Muscle layer of colon (tissue), 2 donors: ENCODE results near the gene UGT1A1.

ENCODE experiments used
- H3K27ac ChIP-seq: one replicate; pipeline ENCODE4 v1.7.0; 2013; ENCODE audit warnings: low read depth, mild to moderate bottlenecking, low read length, moderate library complexity
- H3K27me3 ChIP-seq, 2 donors: one replicate each; pipeline ENCODE4 v1.7.0; 2013; ENCODE audit warnings: low read length in 2 of 2, mild to moderate bottlenecking in 2 of 2; ENCODE audit not compliant: insufficient read depth in 2 of 2, control insufficient read depth in 1 of 2
- H3K36me3 ChIP-seq: one replicate; pipeline ENCODE4 v1.7.0; 2013; ENCODE audit warnings: mild to moderate bottlenecking, low read length; ENCODE audit not compliant: insufficient read depth
- H3K4me1 ChIP-seq: one replicate; pipeline ENCODE4 v1.7.0; 2013; ENCODE audit warnings: mild to moderate bottlenecking, low read length; ENCODE audit not compliant: insufficient read depth
- H3K4me3 ChIP-seq, 2 donors: one replicate each; pipeline ENCODE4 v1.7.0; 2013; ENCODE audit warnings: low read length in 2 of 2, low read depth in 1 of 2, mild to moderate bottlenecking in 1 of 2, moderate library complexity in 1 of 2
- H3K9ac ChIP-seq: one replicate; pipeline ENCODE4 v1.7.0; 2013; ENCODE audit warnings: low read length
- H3K9me3 ChIP-seq: one replicate; pipeline ENCODE4 v1.7.0; 2013; ENCODE audit warnings: mild to moderate bottlenecking, low read length
- donor health status: abdominal sarcoma.
- donor health status: Adenocarcinoma of cecum.

UGT1A1 gene

DNA sequence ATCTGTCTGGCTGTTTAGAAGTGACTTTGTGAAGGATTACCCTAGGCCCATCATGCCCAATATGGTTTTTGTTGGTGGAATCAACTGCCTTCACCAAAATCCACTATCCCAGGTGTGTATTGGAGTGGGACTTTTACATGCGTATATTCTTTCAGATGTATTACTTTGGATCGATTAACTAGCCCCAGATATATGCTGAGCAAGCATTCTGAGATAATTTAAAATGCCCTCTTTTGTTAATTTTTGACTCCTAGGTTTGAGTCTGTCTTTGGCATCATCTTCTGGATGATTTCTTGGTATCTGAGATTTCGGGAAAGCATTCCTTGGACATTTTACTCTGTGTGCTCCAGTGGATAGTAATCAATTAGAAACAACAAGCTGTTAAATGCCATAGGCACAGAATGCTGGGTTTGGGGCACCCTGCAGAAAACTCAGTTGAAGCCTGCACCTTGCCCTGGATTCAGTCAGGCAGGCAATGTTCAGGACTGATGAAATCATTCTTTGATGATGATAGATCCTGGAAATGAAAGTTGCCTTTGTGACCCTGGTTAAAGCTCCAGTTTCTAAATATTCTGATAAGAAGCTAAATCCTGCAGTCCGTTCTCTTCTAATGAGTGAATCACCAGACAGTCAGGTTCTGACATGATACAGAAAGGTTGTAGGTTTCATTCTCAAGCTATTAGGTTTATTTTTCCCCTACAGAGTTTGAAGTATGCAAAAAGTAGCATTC lies 1.1 kb downstream of the UGT1A1 start:
- Histone ChIP-seq H3K27ac (no peak overlapping the region), H3K4me1 (no peaks in the 10 kb centered on the region), H3K9me3 (no peaks in the 10 kb centered on the region), H3K9ac (no peak overlapping the region), H3K36me3 (no peaks in the 10 kb centered on the region), H3K4me3 (no peak overlapping the region), H3K27me3 (no peaks in the 10 kb centered on the region)

DNA sequence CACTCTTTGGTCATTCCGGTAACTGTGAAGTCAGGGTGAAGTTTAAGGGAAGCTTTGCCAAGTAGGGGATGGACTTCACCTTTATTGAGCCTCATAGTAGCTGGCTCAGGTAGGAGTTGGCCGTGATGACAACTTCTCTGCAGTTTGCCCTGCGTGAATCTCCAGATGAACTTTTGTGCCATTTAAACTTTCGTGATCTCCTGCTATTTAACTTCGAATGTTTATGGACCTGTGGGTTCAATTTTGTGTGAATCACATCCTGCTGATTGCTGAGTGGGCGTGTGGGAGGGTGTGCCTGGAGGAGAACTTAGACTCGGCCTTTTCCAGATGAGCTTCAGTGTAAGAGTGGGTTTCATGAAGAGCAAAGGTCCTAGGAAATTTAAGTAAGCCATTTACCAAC lies 4.2 kb downstream of the UGT1A1 start:
- H3K9ac ChIP-seq, result no peak overlapping the region
- no peak overlapping the region for H3K27ac ChIP-seq
- H3K27me3 ChIP-seq, result no peaks in the 10 kb centered on the region
- no peaks in the 10 kb centered on the region for H3K9me3 ChIP-seq
- no peaks in the 10 kb centered on the region for H3K36me3 ChIP-seq
- no peak overlapping the region for H3K4me3 ChIP-seq
- H3K4me1 ChIP-seq, result no peaks in the 10 kb centered on the region

DNA sequence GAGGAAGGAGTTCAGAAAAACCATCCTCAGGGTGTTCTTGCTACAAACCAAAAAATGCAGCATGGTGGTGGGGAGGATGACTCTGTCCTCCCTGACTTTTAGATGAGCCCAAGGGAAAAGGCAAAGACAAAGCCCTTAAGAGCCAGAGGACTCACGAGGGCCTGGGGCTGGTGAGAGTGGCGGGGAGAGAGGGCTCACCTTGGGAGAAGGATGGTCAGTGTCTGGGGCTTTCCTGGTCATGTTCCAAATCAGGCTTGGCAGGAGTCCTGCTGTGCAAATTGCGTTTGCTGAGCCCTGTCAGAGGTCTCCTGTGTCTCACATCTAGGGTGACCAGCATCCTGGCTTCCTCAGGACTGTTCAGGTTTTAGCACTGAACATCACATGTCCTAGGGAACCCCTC lies 4.7 kb downstream of the UGT1A1 start:
- H3K9me3 ChIP-seq, result no peaks in the 10 kb centered on the region
- H3K4me3 ChIP-seq, result no peak overlapping the region
- no peak overlapping the region for H3K27ac ChIP-seq
- no peaks in the 10 kb centered on the region for H3K36me3 ChIP-seq
- H3K4me1 ChIP-seq, result no peaks in the 10 kb centered on the region
- no peaks in the 10 kb centered on the region for H3K27me3 ChIP-seq
- H3K9ac ChIP-seq, result no peak overlapping the region

DNA sequence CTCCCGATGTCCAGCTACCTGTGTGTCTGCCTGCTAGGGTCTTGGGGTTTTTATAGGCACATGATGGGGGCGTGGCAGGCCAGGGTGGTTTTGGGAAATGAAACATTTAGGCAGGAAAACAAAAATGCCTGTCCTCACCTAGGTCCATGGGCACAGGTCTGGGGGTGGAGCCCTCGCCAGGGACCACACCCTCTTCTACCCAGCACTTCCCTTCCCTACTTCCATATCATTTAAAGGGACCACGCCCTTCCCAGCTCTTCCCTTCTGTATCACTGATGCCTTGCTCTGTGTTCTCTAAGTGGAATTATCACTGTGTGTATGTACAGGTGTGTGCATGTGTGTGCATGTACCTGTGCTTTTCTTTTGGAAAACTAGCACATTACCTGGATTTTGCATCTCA lies 6.3 kb downstream of the UGT1A1 start:
- Histone ChIP-seq H3K27me3 (no peaks in the 10 kb centered on the region), H3K9me3 (no peaks in the 10 kb centered on the region), H3K27ac (no peak overlapping the region), H3K9ac (no peak overlapping the region), H3K4me3 (no peak overlapping the region), H3K4me1 (no peaks in the 10 kb centered on the region), H3K36me3 (no peaks in the 10 kb centered on the region)

DNA sequence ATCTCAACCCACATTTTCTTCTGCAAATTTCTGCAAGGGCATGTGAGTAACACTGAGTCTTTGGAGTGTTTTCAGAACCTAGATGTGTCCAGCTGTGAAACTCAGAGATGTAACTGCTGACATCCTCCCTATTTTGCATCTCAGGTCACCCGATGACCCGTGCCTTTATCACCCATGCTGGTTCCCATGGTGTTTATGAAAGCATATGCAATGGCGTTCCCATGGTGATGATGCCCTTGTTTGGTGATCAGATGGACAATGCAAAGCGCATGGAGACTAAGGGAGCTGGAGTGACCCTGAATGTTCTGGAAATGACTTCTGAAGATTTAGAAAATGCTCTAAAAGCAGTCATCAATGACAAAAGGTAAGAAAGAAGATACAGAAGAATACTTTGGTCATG lies 8.0 kb downstream of the UGT1A1 start:
- Histone ChIP-seq H3K27me3 (no peaks in the 10 kb centered on the region), H3K4me1 (no peaks in the 10 kb centered on the region), H3K9me3 (no peaks in the 10 kb centered on the region), H3K9ac (no peak overlapping the region), H3K36me3 (no peaks in the 10 kb centered on the region), H3K4me3 (no peak overlapping the region), H3K27ac (no peak overlapping the region)

DNA sequence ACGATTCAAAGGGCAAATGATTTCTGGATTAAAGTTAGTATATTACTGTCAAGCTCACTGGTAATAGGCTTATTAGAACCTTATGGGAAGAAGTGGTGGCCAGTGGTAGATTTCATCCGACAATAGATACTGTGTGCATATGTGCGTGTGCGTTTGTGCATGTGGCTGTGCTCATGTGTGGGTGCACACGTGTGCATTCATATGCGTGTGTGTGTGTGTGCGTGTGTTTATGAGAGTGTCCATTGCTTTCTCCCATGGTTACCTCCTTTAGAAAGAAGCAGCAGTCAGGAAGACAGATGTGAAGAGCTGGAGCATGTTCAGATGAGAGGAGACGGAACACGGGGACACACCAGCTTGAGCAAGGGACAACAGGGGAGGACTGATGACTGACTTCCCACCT lies 9.2 kb downstream of the UGT1A1 start:
- Histone ChIP-seq H3K4me3 (no peak overlapping the region), H3K36me3 (no peaks in the 10 kb centered on the region), H3K27ac (no peak overlapping the region), H3K9ac (no peak overlapping the region), H3K4me1 (no peaks in the 10 kb centered on the region), H3K9me3 (no peaks in the 10 kb centered on the region), H3K27me3 (no peaks in the 10 kb centered on the region)

DNA sequence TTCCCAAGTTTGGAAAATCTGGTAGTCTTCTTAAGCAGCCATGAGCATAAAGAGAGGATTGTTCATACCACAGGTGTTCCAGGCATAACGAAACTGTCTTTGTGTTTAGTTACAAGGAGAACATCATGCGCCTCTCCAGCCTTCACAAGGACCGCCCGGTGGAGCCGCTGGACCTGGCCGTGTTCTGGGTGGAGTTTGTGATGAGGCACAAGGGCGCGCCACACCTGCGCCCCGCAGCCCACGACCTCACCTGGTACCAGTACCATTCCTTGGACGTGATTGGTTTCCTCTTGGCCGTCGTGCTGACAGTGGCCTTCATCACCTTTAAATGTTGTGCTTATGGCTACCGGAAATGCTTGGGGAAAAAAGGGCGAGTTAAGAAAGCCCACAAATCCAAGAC lies 12.1 kb downstream of the UGT1A1 start:
- H3K4me1 ChIP-seq, result no peaks in the 10 kb centered on the region
- no peaks in the 10 kb centered on the region for H3K9me3 ChIP-seq
- H3K4me3 ChIP-seq, result no peak overlapping the region
- no peak overlapping the region for H3K27ac ChIP-seq
- H3K9ac ChIP-seq, result no peak overlapping the region
- H3K27me3 ChIP-seq, result no peaks in the 10 kb centered on the region
- no peaks in the 10 kb centered on the region for H3K36me3 ChIP-seq

DNA sequence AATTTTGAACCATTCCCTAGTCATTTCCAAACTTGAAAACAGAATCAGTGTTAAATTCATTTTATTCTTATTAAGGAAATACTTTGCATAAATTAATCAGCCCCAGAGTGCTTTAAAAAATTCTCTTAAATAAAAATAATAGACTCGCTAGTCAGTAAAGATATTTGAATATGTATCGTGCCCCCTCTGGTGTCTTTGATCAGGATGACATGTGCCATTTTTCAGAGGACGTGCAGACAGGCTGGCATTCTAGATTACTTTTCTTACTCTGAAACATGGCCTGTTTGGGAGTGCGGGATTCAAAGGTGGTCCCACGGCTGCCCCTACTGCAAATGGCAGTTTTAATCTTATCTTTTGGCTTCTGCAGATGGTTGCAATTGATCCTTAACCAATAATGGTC lies 12.5 kb downstream of the UGT1A1 start:
- Histone ChIP-seq H3K27me3 (no peaks in the 10 kb centered on the region), H3K36me3 (no peaks in the 10 kb centered on the region), H3K4me3 (no peak overlapping the region), H3K9me3 (no peaks in the 10 kb centered on the region), H3K4me1 (no peaks in the 10 kb centered on the region), H3K9ac (no peak overlapping the region), H3K27ac (no peak overlapping the region)

DNA sequence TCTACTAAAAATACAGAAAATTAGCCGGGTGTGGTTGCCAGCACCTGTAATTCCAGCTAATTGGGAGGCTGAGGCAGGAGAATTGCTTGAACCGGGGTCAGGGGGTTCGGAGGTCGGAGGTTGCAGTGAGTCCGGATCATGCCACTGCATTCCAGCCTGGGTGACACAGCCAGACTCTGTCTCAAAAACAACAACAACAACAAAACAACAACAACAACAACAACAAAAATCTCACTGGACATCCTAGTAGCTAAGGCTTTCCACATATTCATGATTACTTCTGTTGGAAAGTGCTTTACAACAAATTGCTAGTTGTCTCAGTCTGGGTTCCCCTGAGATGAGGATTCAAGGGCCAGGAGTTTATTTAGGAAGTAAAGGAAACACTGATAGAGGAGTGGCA lies 13.8 kb downstream of the UGT1A1 start:
- Histone ChIP-seq H3K4me1 (no peaks in the 10 kb centered on the region), H3K9me3 (no peaks in the 10 kb centered on the region), H3K9ac (no peak overlapping the region), H3K36me3 (no peaks in the 10 kb centered on the region), H3K4me3 (no peak overlapping the region), H3K27me3 (no peaks in the 10 kb centered on the region), H3K27ac (no peak overlapping the region)

DNA sequence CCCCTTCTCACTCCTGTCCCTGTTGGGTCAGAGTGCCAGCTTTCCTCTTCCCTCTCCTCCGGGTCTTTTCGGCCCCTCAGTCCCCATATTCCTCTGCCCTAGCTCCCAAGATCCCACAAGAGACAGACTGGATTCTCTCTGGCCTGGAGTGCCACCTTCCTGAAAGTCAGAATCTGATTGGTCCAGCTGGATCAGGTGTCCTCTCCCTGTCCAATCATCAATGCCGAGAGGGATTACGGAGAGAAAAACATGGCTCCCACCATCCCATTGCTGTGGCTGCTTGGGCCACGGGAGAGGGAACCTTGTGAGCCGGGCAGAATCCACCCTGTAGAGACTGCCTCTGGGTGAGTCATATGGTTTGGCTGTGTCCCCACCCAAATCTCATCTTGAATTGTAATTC lies 15.3 kb downstream of the UGT1A1 start:
- Histone ChIP-seq H3K9me3 (no peaks in the 10 kb centered on the region), H3K36me3 (no peaks in the 10 kb centered on the region), H3K27ac (no peak overlapping the region), H3K4me1 (no peaks in the 10 kb centered on the region), H3K4me3 (no peak overlapping the region), H3K9ac (no peak overlapping the region), H3K27me3 (no peaks in the 10 kb centered on the region)

DNA sequence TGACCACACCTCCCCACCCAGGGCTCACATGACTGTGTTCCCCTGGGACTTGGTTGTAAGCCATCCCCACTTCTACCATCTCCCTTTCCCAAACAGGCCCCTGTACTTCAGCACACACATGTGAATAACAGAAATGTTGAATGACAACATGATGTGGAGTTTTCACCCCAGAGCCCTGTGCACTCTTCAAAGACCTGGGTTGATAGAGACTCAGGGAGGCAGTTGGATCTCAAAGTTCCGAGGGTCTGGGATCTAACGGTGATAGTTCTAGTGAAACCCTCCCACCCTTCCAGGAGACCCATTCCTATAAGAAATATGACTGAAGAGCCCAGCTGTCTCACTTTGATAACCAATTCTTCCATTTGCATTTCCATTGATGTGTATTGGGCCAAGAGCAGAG lies 18.0 kb downstream of the UGT1A1 start, which contains the start of gene MROH2A:
Gene MROH2A, plus strand, starts transcription at position 301 of the 400 bp plus-strand sequence. CDS start 1,029 bp downstream, outside the sequence.
- Histone ChIP-seq H3K36me3 (no peaks in the 10 kb centered on the region), H3K4me3 (no peak within 1 kb of the TSS), H3K9ac (no peak within 1 kb of the TSS), H3K27ac (no peak within 1 kb of the TSS), H3K27me3 (no peaks in the 10 kb centered on the region), H3K4me1 (no peaks in the 10 kb centered on the region), H3K9me3 (no peaks in the 10 kb centered on the region)

DNA sequence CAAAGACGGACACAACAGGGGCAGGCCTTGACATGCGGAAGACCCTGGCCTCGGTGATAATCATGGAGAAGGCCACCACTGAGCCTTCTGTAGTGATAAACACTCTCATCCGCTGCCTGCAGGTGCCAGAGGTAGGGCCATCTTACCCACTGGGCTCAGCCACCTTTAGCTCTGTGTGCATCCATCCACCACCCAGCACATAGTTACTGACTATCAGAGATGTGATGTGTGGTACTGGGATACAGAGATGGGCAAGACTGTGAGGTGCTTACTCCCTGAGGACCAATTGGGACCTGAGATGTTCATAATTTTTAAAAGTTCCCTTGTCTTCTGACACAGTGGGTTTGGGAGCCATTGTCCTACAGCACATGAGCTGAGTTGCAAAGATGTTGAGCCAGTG lies 19.7 kb downstream of the UGT1A1 start:
- Histone ChIP-seq H3K9ac (no peak overlapping the region), H3K4me1 (no peaks in the 10 kb centered on the region), H3K9me3 (no peaks in the 10 kb centered on the region), H3K4me3 (no peak overlapping the region), H3K36me3 (no peaks in the 10 kb centered on the region), H3K27me3 (no peaks in the 10 kb centered on the region), H3K27ac (no peak overlapping the region)
